ENCODE results near the gene MAPK8.

DNA sequence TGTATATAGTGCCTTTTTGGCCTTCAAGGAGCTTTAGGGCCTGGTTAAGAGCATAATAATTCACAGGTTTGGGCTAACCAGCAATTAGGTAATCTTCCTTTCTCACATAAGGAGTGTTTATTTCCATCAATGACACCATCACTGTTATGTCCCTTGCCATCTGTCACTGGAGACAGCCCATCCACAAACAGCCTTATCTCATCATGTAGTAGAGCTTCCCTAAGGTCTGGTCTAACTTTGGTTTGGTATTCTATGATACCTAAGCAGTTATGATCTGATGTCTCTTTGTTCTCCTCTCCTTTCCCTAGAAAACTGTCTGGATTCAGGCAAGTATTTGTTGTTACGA is 26.4 kb downstream of the MAPK8 start:
- TF ChIP-seq, protein P1, sequence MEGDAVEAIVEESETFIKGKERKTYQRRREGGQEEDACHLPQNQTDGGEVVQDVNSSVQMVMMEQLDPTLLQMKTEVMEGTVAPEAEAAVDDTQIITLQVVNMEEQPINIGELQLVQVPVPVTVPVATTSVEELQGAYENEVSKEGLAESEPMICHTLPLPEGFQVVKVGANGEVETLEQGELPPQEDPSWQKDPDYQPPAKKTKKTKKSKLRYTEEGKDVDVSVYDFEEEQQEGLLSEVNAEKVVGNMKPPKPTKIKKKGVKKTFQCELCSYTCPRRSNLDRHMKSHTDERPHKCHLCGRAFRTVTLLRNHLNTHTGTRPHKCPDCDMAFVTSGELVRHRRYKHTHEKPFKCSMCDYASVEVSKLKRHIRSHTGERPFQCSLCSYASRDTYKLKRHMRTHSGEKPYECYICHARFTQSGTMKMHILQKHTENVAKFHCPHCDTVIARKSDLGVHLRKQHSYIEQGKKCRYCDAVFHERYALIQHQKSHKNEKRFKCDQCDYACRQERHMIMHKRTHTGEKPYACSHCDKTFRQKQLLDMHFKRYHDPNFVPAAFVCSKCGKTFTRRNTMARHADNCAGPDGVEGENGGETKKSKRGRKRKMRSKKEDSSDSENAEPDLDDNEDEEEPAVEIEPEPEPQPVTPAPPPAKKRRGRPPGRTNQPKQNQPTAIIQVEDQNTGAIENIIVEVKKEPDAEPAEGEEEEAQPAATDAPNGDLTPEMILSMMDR (IDR thresholded peaks at IDR 0.05; ENCODE audit: borderline replicate concordance, extremely low read depth, low read length, poor library complexity, severe bottlenecking) = no peak
- TF ChIP-seq EZH2 (IDR thresholded peaks at IDR 0.05; ENCODE audit: borderline replicate concordance, low read depth, low read length, severe bottlenecking) = no peak

Data from DND-41 (cell line).